NCI-H2107 (cell line): ENCODE measurements around the gene PRLR.

Experiments used
- DNase-seq: peaks from one replicate; lab custom pipeline; 2025; lab: John Stamatoyannopoulos, UW

PRLR gene

GRCh38 chr5:35233601-35234000 lies 3.3 kb upstream of the PRLR start:
- DNase-seq, result no peak

- DNase-seq, result no peak
Observed at GRCh38 chr5:35233121-35233520, 2.8 kb upstream of the PRLR start.

GRCh38 chr5:35232124-35232523 lies 1.8 kb upstream of the PRLR start:
- no peak for DNase-seq

- no peak for DNase-seq
Observed at GRCh38 chr5:35229076-35230037, 930 bp downstream of the PRLR start.

- DNase-seq, result no peak
Observed at GRCh38 chr5:35228310-35228709, 2.0 kb downstream of the PRLR start.

GRCh38 chr5:35227720-35228119 lies 2.6 kb downstream of the PRLR start:
- DNase-seq, result no peak

- DNase-seq, result no peak
Observed at GRCh38 chr5:35223787-35224395, 6.4 kb downstream of the PRLR start.

GRCh38 chr5:35220967-35221366 lies 9.3 kb downstream of the PRLR start:
- no peak for DNase-seq

- DNase-seq, result no peak
Observed at GRCh38 chr5:35218981-35219380, 11.3 kb downstream of the PRLR start.

GRCh38 chr5:35214051-35214450 lies 16.2 kb downstream of the PRLR start:
- DNase-seq, result no peak

GRCh38 chr5:35213608-35214007 lies 16.7 kb downstream of the PRLR start:
- DNase-seq, result no peak

- DNase-seq, result no peak
Observed at GRCh38 chr5:35212122-35212982, 17.9 kb downstream of the PRLR start.

- DNase-seq, result no peak
Observed at GRCh38 chr5:35209862-35210261, 20.4 kb downstream of the PRLR start.

GRCh38 chr5:35205606-35206005 lies 24.7 kb downstream of the PRLR start:
- no peak for DNase-seq

- no peak for DNase-seq
Observed at GRCh38 chr5:35205186-35205585, 25.1 kb downstream of the PRLR start.

- no peak for DNase-seq
Observed at GRCh38 chr5:35203403-35203802, 26.9 kb downstream of the PRLR start.

GRCh38 chr5:35202319-35203111 lies 27.8 kb downstream of the PRLR start:
- peak; percentile 12 for DNase-seq

GRCh38 chr5:35201291-35201690 lies 29.0 kb downstream of the PRLR start:
- no peak for DNase-seq

- no peak for DNase-seq
Observed at GRCh38 chr5:35199886-35200285, 30.4 kb downstream of the PRLR start.

- DNase-seq, result no peak
Observed at GRCh38 chr5:35198686-35199085, 31.6 kb downstream of the PRLR start.

- DNase-seq, result no peak
Observed at GRCh38 chr5:35198075-35198474, 32.2 kb downstream of the PRLR start.

- DNase-seq, result no peak
Observed at GRCh38 chr5:35197351-35197750, 32.9 kb downstream of the PRLR start.
